Lung (tissue), 12 donors: ENCODE data around the gene APRT. TPM values are rescaled to one million over a fixed set of nuclear protein-coding genes. Genes with fewer than 3 reads are reported as not detected.

Experiments used
- ATAC-seq: fragments of 200-7000 bp; cut with Tn5 transposase; one replicate; pipeline ENCODE4 v1.9.1; 2020; ENCODE audit warnings: moderate number of reproducible peaks; ENCODE audit not compliant: insufficient read depth, low FRiP score
- DNase-seq, 3 donors: peaks; one replicate each; pipeline ENCODE4 v3.0.0-alpha.2; 2013 to 2017
- H3K27ac ChIP-seq, 2 donors: one replicate each; pipeline ENCODE4 v1.5.1; 2013; ENCODE audit warnings: mild to moderate bottlenecking in 2 of 2, moderate library complexity in 2 of 2, control low read depth in 1 of 2, inconsistent platforms in 1 of 2, low read depth in 1 of 2, low read length in 1 of 2
- H3K27me3 ChIP-seq, 3 donors: one replicate each; pipeline ENCODE4 v1.5.1; 2013; ENCODE audit warnings: low read length in 2 of 3; ENCODE audit not compliant: control insufficient read depth in 3 of 3, insufficient read depth in 3 of 3
- H3K36me3 ChIP-seq, 4 donors: one replicate each; pipeline ENCODE4 v1.5.1; 2013; ENCODE audit warnings: low read length in 4 of 4, mild to moderate bottlenecking in 1 of 4, moderate library complexity in 1 of 4; ENCODE audit not compliant: control insufficient read depth in 4 of 4, insufficient read depth in 4 of 4
- H3K4me1 ChIP-seq, 5 donors: one replicate each; pipeline ENCODE4 v1.5.1; 2013; ENCODE audit warnings: low read length in 5 of 5, mild to moderate bottlenecking in 2 of 5, moderate library complexity in 1 of 5; ENCODE audit not compliant: control insufficient read depth in 5 of 5, insufficient read depth in 5 of 5
- H3K4me3 ChIP-seq: one replicate; pipeline ENCODE4 v1.5.1; 2013; ENCODE audit warnings: mild to moderate bottlenecking, control low read depth, moderate library complexity
- H3K9ac ChIP-seq, 2 donors: one replicate each; pipeline ENCODE4 v1.5.1; 2013; ENCODE audit warnings: low read length in 2 of 2, control low read depth in 1 of 2; ENCODE audit not compliant: insufficient read depth in 1 of 2
- H3K9me3 ChIP-seq, 4 donors: one replicate each; pipeline ENCODE4 v1.5.1; 2013; ENCODE audit warnings: low read length in 3 of 4, mild to moderate bottlenecking in 1 of 4, moderate library complexity in 1 of 4; ENCODE audit not compliant: control insufficient read depth in 4 of 4, insufficient read depth in 3 of 4
- WGBS, 2 donors: extraction: QIAGEN DNeasy Blood & Tissue Kit; methylation state at CpG; one replicate each; pipeline ENCODE4 v1.1.7; 2013; 5-methylcytosine and 5-hydroxymethylcytosine counted together
- polyA plus RNA-seq, 2 donors: library from polyadenylated mRNA; stranded (reverse); fragments of 200-250 nt; gene quantifications; one replicate each; pipeline ENCODE4 v1.2.1, GENCODE V29; 2013
- total RNA-seq, 2 donors: library from RNA; depleted of rRNA in 1 of 2; stranded (reverse); fragments of >200 nt in 1 of 2; gene quantifications; one replicate each; pipeline ENCODE4 v1.2.1, GENCODE V29; 2014 to 2021
- TF ChIP-seq, protein P1 (sequence below): IDR thresholded peaks from 2 replicates; pipeline ENCODE4 v1.5.1; 2012; ENCODE audit warnings: mild to moderate bottlenecking; ENCODE audit errors: control extremely low read depth, extremely low read depth
- donor health status: control.
- donor health status: control.
- donor health status: Bipolar disorder and iron deficiency.
- donor health status: healthy.
- donor health status: DM: yes; HTN: yes; CAD: no.

Gene APRT
- total and polyA plus RNA-seq, 4 donors = 44.2 to 260 (median 176) TPM

- Histone ChIP-seq H3K27ac (no peak overlapping the region), H3K9me3 (no peaks in the 10 kb centered on the region), H3K9ac (no peak overlapping the region), H3K27me3 (no peaks in the 10 kb centered on the region), H3K36me3 (peaks cover 0 to 16% (median 9%) of the 10 kb centered on the region in 4 donors), H3K4me1 (peaks cover 0 to 29% (median 11%) of the 10 kb centered on the region in 5 donors), H3K4me3 (no peak overlapping the region)
- no peak for DNase-seq
- ATAC-seq = no peak
- 89 to 94% methylated on average over 21 of the region's 21 CpGs for WGBS, 2 donors
- TF ChIP-seq, protein P1, sequence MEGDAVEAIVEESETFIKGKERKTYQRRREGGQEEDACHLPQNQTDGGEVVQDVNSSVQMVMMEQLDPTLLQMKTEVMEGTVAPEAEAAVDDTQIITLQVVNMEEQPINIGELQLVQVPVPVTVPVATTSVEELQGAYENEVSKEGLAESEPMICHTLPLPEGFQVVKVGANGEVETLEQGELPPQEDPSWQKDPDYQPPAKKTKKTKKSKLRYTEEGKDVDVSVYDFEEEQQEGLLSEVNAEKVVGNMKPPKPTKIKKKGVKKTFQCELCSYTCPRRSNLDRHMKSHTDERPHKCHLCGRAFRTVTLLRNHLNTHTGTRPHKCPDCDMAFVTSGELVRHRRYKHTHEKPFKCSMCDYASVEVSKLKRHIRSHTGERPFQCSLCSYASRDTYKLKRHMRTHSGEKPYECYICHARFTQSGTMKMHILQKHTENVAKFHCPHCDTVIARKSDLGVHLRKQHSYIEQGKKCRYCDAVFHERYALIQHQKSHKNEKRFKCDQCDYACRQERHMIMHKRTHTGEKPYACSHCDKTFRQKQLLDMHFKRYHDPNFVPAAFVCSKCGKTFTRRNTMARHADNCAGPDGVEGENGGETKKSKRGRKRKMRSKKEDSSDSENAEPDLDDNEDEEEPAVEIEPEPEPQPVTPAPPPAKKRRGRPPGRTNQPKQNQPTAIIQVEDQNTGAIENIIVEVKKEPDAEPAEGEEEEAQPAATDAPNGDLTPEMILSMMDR = no peak
Observed at GRCh38 chr16:88805887-88806393, 5.8 kb downstream of the APRT start.

- Histone ChIP-seq H3K36me3 (peaks cover 0 to 16% (median 9%) of the 10 kb centered on the region in 4 donors), H3K9me3 (no peaks in the 10 kb centered on the region), H3K4me3 (no peak overlapping the region), H3K4me1 (peaks cover 0 to 23% (median 5%) of the 10 kb centered on the region in 5 donors), H3K9ac (no peak overlapping the region), H3K27ac (no peak overlapping the region), H3K27me3 (no peaks in the 10 kb centered on the region)
- ATAC-seq (no peak), DNase-seq (no peak)
- 89 to 91% methylated on average over 22 of the region's 22 CpGs for WGBS, 2 donors
- TF ChIP-seq, protein P1 = no peak
Observed at GRCh38 chr16:88805340-88805715, 6.4 kb downstream of the APRT start.

- Histone ChIP-seq H3K4me3 (no peak overlapping the region), H3K9ac (no peak overlapping the region)
Observed at GRCh38 chr16:88804552-88805339, 7.0 kb downstream of the APRT start.

More at GRCh38 chr16:88804552-88805339, 7.0 kb downstream of the APRT start:
- H3K36me3 ChIP-seq = peaks cover 0 to 12% (median 8%) of the 10 kb centered on the region in 4 donors
- H3K9me3 ChIP-seq = no peaks in the 10 kb centered on the region
- H3K27ac ChIP-seq = no peak overlapping the region
- TF ChIP-seq, protein P1 = no peak
- WGBS, 2 donors = 31% methylated on average over 35 to 39 of the region's 39 CpGs
- no peaks in the 10 kb centered on the region for H3K27me3 ChIP-seq
- H3K4me1 ChIP-seq = peaks cover 0 to 18% (median 0%) of the 10 kb centered on the region in 5 donors
- no peak for DNase-seq
- no peak for ATAC-seq
